K562 (cell line): ENCODE data around the gene SCMH1. TPM values are rescaled to one million over a fixed set of nuclear protein-coding genes. Genes with fewer than 3 reads are reported as not detected.
A peak's percentile ranks its signal among the peaks of the same experiment; 100 is the strongest.

ENCODE experiments used
- ATAC-seq: fragments of 200-7000 bp; cut with Tn5 transposase; 3 replicates; pipeline ENCODE4 v1.9.1; 2020; ENCODE audit warnings: moderate library complexity
- BruUV-seq: library from RNA; stranded (reverse); fragments of 400-500 nt; replicated peaks from 2 replicates; lab custom pipeline; 2021; lab: Mats Ljungman, UMichigan
- CTCF ChIA-PET: fragments of 300-600 bp; formaldehyde crosslinking; extraction: SDS; loops from one replicate; lab custom pipeline; 2021; ENCODE audit warnings: low intra/inter-chr PET ratio; lab: Yijun Ruan, JAX
- POLR2A ChIA-PET: fragments of 300-600, 350-650 bp; sonication (Branson Sonifier 250); formaldehyde crosslinking; extraction: SDS; loops from one replicate; lab custom pipeline; 2021; ENCODE audit warnings: antibody characterized with exemption, inconsistent platforms; lab: Yijun Ruan, JAX
- DNase-seq, 4 experiments: peaks; one replicate each; pipeline versions ENCODE4 v3.0.0 to v3.0.0-alpha.2; 2011 to 2018; ENCODE audit warnings: low spot score in 3 of 4, mixed read lengths in 3 of 4; ENCODE audit errors: extremely low read depth in 1 of 4
- FAIRE-seq: peaks from 2 replicates; lab custom pipeline; 2011; peaks lifted over from hg19 to GRCh38; lab: Jason Lieb, UNC
- H2AFZ ChIP-seq: 2 replicates; pipeline ENCODE4 v1.6.0; 2011; ENCODE audit warnings: low read depth, low read length, control low read depth, inconsistent platforms
- H3K27ac ChIP-seq: fragments of 200-600 bp; 3 replicates; pipeline ENCODE4 v1.8.0; 2011; ENCODE audit warnings: low read depth, mild to moderate bottlenecking, control low read depth, inconsistent platforms, low read length, moderate library complexity, mixed read lengths; ENCODE audit errors: extremely low read depth
- H3K27me3 ChIP-seq, 2 experiments: fragments of 300-600 bp in 1 of 2; 2 replicates in 1 of 2; 3 replicates in 1 of 2; pipeline versions ENCODE4 v1.6.0 to v1.8.0; 2011; ENCODE audit warnings: inconsistent platforms in 2 of 2, low read length in 2 of 2, mild to moderate bottlenecking in 1 of 2, mixed read lengths in 1 of 2, moderate library complexity in 1 of 2; ENCODE audit not compliant: control insufficient read depth in 2 of 2, insufficient read depth in 2 of 2
- H3K36me3 ChIP-seq: fragments of 300-600 bp; 3 replicates; pipeline ENCODE4 v1.8.0; 2011; ENCODE audit warnings: mild to moderate bottlenecking, low read length, inconsistent platforms; ENCODE audit not compliant: control insufficient read depth, insufficient read depth
- H3K4me1 ChIP-seq, 2 experiments: fragments of 200-600 bp in 1 of 2; replicated peaks in 1 of 2; 2 replicates in 1 of 2; 3 replicates in 1 of 2; pipeline versions ENCODE4 v1.5.1 to v1.8.0; 2011; ENCODE audit warnings: inconsistent platforms in 2 of 2, low read length in 2 of 2, mild to moderate bottlenecking in 1 of 2, mixed read lengths in 1 of 2, moderate library complexity in 1 of 2; ENCODE audit not compliant: control insufficient read depth in 2 of 2, insufficient read depth in 2 of 2
- H3K4me2 ChIP-seq: 2 replicates; pipeline ENCODE4 v1.6.1; 2011; ENCODE audit warnings: low read length, control low read depth, inconsistent platforms, mixed read lengths; ENCODE audit not compliant: insufficient read depth
- H3K4me3 ChIP-seq: fragments of 200-600 bp; sonication (generic), shearing (Covaris generic); 2 replicates; pipeline ENCODE4 v1.5.1; 2016; ENCODE audit warnings: control low read depth, inconsistent platforms
- H3K79me2 ChIP-seq: fragments of 200-600 bp; 3 replicates; pipeline ENCODE4 v1.8.0; 2011; ENCODE audit warnings: low read length, inconsistent platforms; ENCODE audit not compliant: control insufficient read depth, insufficient read depth
- H3K9ac ChIP-seq, 2 experiments: 2 replicates each; pipeline versions ENCODE4 v1.6.0 to v1.6.1; 2011; ENCODE audit warnings: low read depth in 2 of 2, low read length in 2 of 2, control low read depth in 1 of 2, inconsistent platforms in 1 of 2, mild to moderate bottlenecking in 1 of 2, mixed read lengths in 1 of 2; ENCODE audit not compliant: insufficient read depth in 1 of 2
- H3K9me1 ChIP-seq: one replicate; pipeline ENCODE4 v1.6.0; 2011; ENCODE audit warnings: inconsistent platforms, mild to moderate bottlenecking, low read length, moderate library complexity; ENCODE audit not compliant: control insufficient read depth, insufficient read depth
- H3K9me3 ChIP-seq: replicated peaks from 2 replicates; pipeline ENCODE4 v1.5.1; 2011; ENCODE audit warnings: low read depth, low read length, inconsistent platforms; ENCODE audit not compliant: control insufficient read depth, insufficient read depth
- H4K20me1 ChIP-seq: replicated peaks from 2 replicates; pipeline ENCODE4 v1.6.1; 2011; ENCODE audit warnings: low read length, inconsistent platforms, mixed read lengths; ENCODE audit not compliant: control insufficient read depth, insufficient read depth
- CHCHD3 ChIP-seq: fragments of 250-450 bp; sonication (Bioruptor Pico); IDR thresholded peaks from 2 replicates; pipeline ENCODE4 v2.1.2; 2022; ENCODE audit warnings: mild to moderate bottlenecking
- E2F6 ChIP-seq, 2 experiments: IDR thresholded peaks; 2 replicates each; pipeline ENCODE4 v1.6.1; 2011; ENCODE audit warnings: borderline replicate concordance in 1 of 2, control low read depth in 1 of 2, low read depth in 1 of 2, low read length in 1 of 2, mild to moderate bottlenecking in 1 of 2, mixed read lengths in 1 of 2, moderate library complexity in 1 of 2; ENCODE audit not compliant: insufficient read depth in 1 of 2, insufficient read length in 1 of 2, poor library complexity in 1 of 2, severe bottlenecking in 1 of 2; ENCODE audit errors: extremely low read depth in 1 of 2
- FOXA1 ChIP-seq: fragments of 450-650 bp; IDR thresholded peaks from 2 replicates; pipeline ENCODE4 v1.6.1; 2016; ENCODE audit warnings: mild to moderate bottlenecking, borderline replicate concordance
- POLR2A ChIP-seq: fragments of 450-650 bp; conservative IDR thresholded peaks from 2 replicates; pipeline ENCODE4 v1.6.1; 2016
- RAD51 ChIP-seq: fragments of 450-650 bp; IDR thresholded peaks from 2 replicates; pipeline ENCODE4 v1.7.1; 2016; ENCODE audit warnings: low read depth, mild to moderate bottlenecking, borderline replicate concordance
- WGBS: fragments of 100-300 bp; shearing (Covaris generic); methylation state at CpG from one replicate; pipeline ENCODE4 v1.1.6; 2016; ENCODE audit warnings: low coverage, mixed read lengths; ENCODE audit not compliant: insufficient coverage; ENCODE audit errors: missing lambda C conversion rate; 5-methylcytosine and 5-hydroxymethylcytosine counted together
- in situ Hi-C: fragments of 300-500 bp; cut with MboI; formaldehyde crosslinking; loops from 4 replicates; pipeline ENCODE4 v1.15.0; 2018; ENCODE audit warnings: inconsistent platforms, mixed read lengths
- intact Hi-C: fragments of 100-400 bp; cut with micrococcal nuclease; formaldehyde crosslinking; loops from 2 replicates; pipeline ENCODE4 v1.14.2; 2022
- polyA plus RNA-seq, 8 experiments: library from polyadenylated mRNA; depleted of rRNA in 4 of 8; stranded (reverse) in 5 of 8; unstranded in 3 of 8; fragments of >200 nt; fragmentation: Nextera tagmentation in 2 of 8; fragmentation: Illumina TruSeq in 1 of 8; extraction: Ambion mirVana in 2 of 8; extraction: Trizol in 1 of 8; gene quantifications; 2 replicates each; pipeline versions ENCODE4 v1.2.1 to v1.2.3, GENCODE V29; 2011 to 2014; ENCODE audit warnings: inconsistent platforms in 1 of 8, missing spikeins in 1 of 8
- total RNA-seq, 7 experiments: library from RNA; depleted of rRNA in 6 of 7; stranded (reverse); fragments of >200 nt in 6 of 7; fragmentation: Illumina TruSeq in 2 of 7; extraction: Trizol in 2 of 7; gene quantifications; 2 replicates each; pipeline versions ENCODE4 v1.2.1 to v1.2.3, GENCODE V29; 2011 to 2021; ENCODE audit warnings: low replicate concordance in 1 of 7

SCMH1 gene
- total and polyA plus RNA-seq, 9 of the 15 experiments (the other 6 are each of a cell fraction or from before 2014, with no cell fraction given), result 8.5 to 37.0 (median 26.8) TPM

- ChIA-PET CTCF (no interaction called here), POLR2A (interaction anchor here (0.9 to 1.0 kb wide), 2 partner anchors 10 to 13 kb away, joined by 3 to 4 read pairs; no protein-coding TSS in a partner anchor)
- no peaks in the 10 kb centered on the region for H3K9me3 ChIP-seq
- H3K27ac ChIP-seq, result no peak overlapping the region
- in situ Hi-C loops, result no loop called here
- H4K20me1 ChIP-seq, result no peaks in the 10 kb centered on the region
- peaks cover 92% of the 10 kb centered on the region for H3K36me3 ChIP-seq
- FAIRE-seq, result no peak
- no peak for TF ChIP-seq RAD51
- no peak for TF ChIP-seq FOXA1
- TF ChIP-seq POLR2A, result peak; percentile 41; the same call in 1 of the 2 replicates
- no peak for TF ChIP-seq E2F6 (IDR thresholded peaks at IDR 0.05; ENCODE audit: borderline replicate concordance in 1 of 2, extremely low read depth in 1 of 2, insufficient read depth in 1 of 2, insufficient read length in 1 of 2, low read depth in 1 of 2, low read length in 1 of 2, poor library complexity in 1 of 2, severe bottlenecking in 1 of 2)
- no peak for TF ChIP-seq CHCHD3
- intact Hi-C loops, result no loop called here
- ATAC-seq, result no peak
- 83% methylated on average over 8 of the region's 8 CpGs for WGBS
- no peak overlapping the region for H2AFZ ChIP-seq
- BruUV-seq, result no TSS peak
- no peak overlapping the region for H3K4me3 ChIP-seq
- peaks cover 6% of the 10 kb centered on the region for H3K9me1 ChIP-seq
- H3K79me2 ChIP-seq, result no peaks in the 10 kb centered on the region
- peaks cover 0 to 14% of the 10 kb centered on the region in 2 experiments; a peak in 1 of 5 replicates for H3K4me1 ChIP-seq
- no peak for DNase-seq
- H3K27me3 ChIP-seq, result no peaks in the 10 kb centered on the region
- no peak overlapping the region for H3K9ac ChIP-seq
- H3K4me2 ChIP-seq, result no peak overlapping the region
These were observed 227.2 kb downstream of the SCMH1 start for GRCh38 chr1:41014871-41015270.
